CD4-positive, alpha-beta T cell treated with Interleukin-4 for 1 hour (primary cell): Measurements from ENCODE around the gene LDB2.

Experiments used
- DNase-seq, 2 donors: peaks; one replicate each; pipeline ENCODE4 v3.0.0-alpha.2; 2020 to 2022

Gene LDB2

DNA sequence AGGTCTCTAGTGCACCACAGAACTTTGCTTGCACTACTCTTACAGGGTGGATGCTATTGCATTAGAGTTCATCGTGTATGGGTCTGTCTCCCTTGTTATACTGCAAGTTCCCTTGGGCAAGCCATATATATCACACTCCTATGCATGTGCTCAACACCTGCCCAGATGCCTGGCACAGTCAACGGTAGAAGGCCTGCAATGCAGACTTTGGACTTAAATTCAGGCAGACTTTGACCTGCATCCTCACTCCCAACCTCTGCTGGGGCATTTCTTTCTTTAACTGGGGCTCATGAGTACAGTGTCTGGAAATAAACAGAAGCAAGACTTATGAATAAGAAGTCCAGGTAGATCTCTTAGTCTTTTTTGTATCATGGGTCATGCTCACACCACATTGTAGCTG, 148.2 kb downstream of the LDB2 start:
- DNase-seq, result no peak

DNA sequence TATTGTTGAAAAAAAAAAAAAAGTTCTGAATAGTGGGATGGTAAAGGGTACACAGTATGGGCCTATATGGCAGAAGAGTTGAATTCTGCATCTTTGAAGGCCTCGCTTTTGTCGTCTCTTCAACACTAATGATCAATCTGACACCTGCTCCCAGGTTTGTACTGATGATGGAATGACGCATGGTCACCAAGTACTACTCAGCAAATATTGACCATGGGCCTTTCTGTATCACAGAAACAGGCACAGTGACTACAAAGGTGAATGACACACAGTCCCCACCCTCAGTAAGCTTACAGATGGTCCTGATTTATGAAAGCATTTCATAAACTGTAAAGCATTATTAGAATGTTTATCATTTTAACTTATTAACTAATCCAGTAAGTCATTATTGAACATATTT, 152.6 kb downstream of the LDB2 start:
- DNase-seq, result no peak

DNA sequence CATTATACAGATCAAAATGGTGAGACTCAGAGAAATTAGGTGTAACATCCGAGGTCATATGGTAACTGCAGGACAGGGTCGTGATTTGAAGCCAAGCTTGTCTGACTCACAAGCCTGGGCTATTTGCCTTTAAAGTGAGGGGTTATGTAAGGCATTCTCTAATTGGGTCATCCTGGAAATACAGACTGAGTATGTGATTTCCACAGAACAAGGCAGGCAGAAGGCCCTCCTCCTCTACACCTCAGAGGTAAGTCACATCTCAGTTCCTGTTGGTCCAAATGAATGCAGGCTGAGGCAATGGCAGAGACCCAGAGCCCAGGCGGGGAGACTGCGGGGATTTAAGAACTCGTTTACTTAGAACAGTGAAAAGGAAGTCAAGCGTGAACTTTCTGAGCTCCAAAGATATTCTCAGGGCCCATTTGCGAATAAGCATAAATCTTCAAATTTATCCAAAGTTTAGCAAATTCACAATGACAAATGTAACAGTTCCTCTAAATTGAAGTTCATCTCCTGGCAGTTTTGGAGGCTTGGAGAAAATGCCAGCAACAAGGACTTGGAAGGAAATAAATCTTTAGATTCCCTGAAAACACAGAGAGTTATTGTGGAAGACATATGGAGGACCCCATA, 153.3 kb downstream of the LDB2 start:
- DNase-seq, result no peak

DNA sequence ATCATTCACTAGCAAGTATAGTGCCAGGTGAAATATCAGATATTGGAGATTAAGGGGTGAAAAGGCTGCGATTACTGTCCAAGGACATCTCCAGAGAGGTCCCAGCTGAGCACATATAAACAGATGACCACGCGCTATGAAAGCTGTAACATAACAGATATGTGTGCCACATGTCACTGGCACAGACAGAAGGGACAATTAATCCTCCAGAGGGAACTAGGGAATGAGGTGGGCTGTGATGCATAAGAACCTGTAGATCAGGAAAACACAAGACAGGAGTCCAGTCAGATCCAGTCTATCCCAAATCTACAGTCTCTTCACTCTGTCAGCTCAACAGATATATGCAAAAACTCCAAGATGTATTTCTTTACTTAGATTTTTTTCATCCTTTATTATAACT, 157.2 kb downstream of the LDB2 start:
- DNase-seq, result no peak

DNA sequence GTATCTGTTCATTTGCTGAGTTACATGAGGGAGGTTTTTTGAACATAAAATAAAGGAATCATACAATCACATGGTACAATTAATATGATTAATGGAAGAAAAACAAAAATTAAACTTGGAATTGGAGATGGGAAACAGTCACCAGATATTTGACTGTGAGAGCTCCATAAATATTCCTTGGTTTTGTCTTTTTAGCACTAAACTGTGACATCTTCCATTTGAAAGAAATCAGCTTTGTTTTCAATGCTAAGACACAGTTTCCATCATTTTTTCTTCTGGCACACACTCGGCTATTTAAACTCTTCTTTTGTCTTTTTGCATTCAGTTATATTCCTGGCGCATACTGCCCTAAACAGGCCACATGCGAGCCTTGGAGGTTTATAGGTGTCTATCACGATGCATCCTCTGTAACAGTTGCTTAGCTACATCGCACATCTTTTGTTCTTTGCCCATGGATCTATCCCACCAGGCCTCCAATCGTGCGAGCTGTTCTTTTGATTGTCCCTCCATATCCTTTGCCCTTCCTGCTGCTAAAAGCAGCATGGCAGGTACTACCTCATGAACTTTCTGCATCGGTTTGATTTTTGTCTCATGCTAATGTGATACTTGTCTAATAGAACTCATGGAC, 158.3 kb downstream of the LDB2 start:
- no peak for DNase-seq

DNA sequence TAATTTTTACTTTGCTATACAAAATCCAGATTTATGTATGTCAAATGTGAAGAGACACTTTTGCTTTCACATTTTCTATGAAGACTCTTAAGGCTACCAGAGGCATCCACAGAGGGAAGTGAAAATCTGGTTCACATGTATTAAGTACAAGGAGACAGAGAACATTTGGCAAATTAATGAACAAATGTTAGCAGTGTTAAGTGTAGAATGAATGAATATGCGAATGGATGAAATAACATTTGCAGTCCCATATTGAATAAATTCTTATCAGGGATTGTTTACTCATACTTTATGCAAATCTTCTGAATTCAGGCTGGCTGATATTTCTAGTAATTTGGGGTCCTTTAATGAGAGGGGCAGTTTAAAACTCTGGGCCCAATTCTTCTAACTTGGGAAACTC, 159.9 kb downstream of the LDB2 start:
- no peak for DNase-seq

DNA sequence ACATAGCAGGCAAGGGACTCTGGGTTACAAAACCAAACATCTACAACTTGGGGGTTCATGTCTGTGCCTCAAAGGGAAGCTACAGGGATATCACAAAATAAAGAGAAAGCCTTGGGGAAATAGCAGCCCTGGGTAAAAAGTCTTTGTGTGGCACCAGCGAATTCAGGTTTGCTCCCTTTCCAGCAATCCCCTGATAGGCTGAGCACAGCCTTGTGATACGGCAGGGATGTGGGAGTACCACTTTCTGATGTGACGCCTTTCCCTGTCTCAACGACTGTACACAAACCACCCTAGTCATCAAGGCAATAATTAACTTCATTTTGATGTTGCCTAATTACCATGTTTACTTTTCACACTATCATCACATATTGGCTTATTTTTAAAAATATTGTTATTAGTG, 164.9 kb downstream of the LDB2 start:
- DNase-seq, result no peak

DNA sequence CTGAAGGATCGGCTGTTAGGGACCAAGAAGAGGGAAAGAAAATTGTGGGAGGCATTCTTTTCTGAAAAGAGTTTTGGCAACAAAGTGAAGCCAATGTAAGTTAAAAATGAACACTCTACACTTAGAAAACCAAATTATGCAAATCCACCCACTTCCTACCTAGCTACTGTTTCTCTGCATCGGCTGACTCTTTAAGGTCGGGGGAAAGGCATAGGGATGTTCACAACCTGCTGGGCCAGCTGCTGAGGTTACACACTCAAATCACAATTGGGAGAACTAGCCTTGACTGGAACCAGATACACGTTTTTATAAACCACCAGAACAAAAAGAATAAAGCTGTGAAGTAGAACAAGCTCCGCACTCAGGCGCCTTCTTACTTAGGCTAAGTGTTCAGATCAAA, 165.7 kb downstream of the LDB2 start:
- no peak for DNase-seq

DNA sequence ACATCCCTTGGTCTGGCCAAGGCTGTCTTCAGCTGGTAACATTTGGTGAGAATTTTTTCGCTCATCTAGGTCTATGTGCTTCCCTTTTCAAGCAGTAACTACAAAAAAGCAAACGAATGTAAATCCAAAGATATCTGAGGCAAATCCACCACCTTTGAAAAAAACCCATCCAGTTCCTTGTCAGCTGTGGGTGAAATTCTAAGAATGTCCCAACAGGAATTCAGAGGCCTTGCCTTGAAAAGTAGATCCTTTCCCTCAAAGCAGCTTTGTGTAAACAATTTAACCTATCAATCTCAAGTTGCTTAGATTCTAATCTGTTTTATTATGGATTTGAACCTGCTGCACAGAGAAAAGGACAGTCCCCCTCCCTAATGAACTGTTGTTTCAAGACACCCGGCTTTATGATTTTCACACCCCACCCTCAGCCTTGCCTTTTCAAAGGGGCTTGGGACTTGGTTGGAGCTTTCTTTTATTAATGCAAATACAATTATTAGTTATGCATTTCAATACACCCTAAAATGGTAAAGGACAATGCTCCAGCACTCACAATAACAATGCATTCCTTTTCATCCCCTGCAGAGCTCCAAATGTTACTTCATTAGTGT, 166.6 kb downstream of the LDB2 start:
- DNase-seq, result no peak

DNA sequence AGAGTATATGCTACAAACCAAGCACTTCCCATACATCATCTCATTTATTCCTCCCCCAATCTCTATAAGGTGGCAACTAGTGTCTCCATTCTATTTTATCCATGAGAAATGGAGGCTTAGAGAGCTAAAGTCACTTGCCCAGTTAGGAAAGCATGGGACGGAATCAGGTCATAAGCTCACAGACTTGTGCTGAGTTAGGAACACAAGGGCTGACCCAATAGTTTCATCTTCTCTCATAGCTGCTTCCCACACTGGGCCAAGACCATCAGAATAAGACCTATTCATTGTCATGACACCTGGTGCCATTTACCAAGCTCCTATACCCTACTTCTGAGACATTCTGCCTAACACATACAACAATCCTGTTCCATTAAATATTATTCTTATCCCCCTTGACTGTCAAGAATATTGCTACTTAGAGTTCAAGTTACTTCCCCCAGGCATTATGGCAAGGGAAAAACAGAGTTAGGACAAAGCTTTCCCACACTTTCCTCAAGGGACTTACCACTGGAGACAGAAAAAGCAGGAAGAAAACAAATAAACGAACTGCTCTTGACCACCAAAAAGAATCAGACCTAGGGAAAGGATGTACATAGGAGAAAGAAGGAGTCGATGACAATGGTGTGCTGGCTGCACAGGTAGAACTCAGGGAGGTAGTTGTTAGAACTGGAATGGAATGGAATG, 167.8 kb downstream of the LDB2 start:
- DNase-seq, result no peak

DNA sequence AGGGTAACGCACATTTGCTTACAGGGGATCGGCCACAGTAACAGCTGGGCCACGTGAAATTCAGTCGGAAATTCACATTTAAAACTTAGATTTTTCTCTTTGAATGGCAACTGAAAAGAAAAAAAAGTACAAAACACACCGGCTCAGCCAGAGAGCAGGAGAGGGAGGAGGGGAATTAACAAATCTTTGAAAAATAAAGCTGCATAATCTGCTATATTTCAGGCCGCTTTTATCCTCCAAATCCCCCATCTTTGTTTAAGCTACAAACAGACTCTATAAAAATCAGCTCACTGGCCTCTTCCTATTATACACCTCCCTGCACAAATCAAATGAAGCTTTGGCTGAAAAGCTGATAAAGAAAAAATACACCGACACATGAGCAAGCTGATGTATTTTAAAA, 169.1 kb downstream of the LDB2 start:
- DNase-seq, result no peak

DNA sequence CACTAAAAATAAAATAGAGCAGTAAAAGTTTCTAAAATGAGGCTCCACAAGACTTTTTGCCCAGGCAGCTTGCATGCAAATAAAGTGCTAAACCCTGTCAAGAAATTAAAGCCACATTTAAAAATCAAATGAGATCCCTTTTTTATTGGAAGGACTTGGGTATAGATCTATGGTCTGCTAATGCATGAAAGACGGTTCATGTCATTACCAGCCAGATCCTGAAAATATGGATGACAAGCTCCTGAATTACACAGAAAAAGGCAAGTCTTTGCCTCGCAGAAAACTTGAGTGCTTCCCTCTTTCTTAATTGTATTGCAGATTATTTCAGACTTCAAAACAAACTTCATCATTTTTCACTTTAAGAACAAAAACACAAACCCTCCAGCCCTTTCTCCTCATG, 169.6 kb downstream of the LDB2 start:
- no peak for DNase-seq

DNA sequence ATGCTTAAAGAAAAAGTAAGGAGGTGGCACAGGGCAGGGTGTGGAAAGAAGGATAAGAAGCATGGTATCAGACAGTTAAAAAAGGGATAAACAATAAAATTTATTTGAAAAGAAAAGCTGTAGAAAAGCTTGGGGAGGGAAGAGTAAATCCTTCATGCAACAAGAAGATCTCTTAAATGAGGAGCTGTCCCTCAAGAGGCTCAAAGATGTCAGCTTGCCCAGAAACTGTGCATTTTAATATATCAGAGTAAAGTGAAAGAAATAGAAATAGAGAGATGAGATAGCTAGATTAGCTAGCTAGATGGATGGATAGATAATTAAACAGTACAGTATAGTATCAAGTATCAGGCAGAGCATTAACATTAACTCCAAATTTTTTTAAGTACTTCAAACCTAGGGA, 170.3 kb downstream of the LDB2 start:
- DNase-seq, result no peak

DNA sequence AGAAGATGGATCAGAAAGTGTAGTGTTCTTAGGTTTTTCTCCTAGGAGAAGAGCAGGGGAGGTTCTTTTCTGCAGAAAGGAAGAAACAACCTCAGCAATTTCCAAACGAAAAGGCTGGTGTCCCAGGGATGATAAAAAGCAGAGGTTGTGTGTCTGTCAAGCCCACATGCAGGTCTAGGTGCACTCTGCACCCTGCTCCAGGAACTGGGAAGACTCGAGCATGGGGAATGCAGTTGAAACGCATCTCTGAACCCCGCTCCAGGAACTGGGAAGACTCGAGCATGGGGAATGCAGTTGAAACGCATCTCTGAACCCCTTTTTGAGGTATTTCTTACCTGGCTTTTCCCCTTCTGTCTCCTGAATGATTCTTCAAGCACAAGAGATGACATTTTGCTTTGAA, 171.2 kb downstream of the LDB2 start:
- no peak for DNase-seq

DNA sequence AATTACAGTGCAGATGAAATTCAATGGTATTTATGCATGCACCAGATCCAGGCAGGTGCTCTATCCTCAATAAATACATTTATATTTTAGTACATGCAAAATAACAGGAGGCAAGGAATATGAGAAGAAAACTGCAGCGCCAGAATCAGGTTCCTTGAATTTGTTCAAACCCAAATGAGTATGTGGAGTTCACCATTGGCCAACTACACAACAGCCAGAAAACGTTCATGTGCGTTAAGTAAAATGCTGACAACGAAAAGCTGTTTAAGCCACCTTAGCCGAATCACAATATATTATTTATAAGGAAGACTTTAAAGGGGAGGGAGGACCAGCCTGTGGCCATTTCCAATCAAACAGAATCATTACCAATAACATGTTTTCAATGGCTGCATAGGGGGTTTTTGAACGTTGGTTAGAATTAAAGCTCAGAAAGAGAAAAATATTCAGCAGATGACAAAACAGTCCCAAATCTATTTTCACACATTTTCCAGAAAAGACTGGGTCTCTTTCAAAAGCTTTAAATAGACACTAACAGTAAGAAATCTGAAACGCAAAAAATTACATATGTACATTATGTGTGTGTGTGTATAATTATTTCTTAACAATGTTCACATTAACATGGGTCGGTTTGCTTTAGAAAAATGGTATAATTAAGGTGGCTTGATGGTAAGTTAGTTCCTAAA, 171.9 kb downstream of the LDB2 start:
- no peak for DNase-seq

DNA sequence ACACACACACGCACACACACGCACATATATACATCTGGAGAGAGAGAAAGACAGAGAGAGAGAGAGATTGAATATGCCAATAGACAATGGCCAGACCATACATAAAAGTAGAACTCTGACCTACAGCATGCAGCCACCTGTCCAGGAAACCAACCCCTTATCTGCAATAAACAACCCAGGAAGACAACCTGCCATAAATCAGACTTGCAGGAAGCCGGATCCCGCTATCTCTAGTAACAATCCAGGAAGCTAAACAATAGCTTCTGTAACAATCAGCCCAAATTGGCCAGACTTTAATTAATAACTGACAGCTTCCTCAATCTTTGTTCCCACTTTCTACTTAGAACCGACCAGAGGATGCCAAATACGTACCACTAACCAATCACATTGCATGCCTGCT, 173.2 kb downstream of the LDB2 start:
- no peak for DNase-seq

DNA sequence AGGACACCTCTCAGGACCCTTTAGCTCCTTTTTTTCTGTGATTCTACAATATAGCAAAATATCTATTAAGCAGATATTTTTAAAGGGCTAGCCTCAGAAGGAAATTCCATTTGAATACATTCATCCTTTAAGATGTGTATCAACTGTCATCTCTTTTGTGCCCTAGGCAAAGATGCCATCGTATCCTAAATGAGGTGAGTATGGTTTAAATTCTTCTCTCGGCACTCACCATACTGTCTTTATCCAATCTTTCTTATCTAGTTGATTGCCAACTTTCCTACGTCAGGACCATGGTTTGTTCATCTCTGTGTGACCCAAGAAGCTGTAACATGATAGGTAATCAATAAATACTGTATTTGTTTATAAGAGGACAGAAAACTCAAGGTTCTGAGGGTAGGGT, 176.0 kb downstream of the LDB2 start:
- no peak for DNase-seq

DNA sequence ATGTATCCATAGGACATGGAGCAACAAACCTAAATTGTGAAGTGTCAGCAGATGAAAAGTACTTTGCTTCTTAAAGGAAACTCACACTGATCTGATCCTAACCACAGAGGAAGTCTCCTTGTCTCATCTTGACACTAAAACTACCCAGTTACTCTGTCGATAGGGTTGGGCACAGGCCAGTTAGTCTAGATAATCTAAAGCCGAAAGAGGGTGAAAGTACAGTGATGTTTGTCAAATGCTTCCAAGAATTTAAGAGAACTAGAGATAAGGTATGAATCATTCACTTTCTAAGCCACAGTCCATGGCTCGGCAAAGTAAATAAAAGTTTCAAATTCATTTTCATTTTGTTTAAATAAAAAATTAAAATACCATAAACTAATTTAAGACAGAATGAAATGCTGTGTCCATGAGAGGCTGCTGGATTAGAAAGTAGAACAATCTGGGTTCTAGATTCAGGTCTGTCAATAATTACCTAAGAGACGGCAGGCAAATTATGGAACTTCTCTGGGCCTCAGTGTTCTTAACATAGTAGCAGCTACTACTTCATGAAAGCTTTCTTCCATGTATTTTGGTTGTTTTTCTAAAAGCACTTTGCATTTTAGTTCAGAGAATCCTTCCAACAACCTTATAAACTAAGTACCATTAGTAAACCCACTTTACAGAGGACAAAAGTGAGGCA, 176.7 kb downstream of the LDB2 start:
- DNase-seq, result no peak

DNA sequence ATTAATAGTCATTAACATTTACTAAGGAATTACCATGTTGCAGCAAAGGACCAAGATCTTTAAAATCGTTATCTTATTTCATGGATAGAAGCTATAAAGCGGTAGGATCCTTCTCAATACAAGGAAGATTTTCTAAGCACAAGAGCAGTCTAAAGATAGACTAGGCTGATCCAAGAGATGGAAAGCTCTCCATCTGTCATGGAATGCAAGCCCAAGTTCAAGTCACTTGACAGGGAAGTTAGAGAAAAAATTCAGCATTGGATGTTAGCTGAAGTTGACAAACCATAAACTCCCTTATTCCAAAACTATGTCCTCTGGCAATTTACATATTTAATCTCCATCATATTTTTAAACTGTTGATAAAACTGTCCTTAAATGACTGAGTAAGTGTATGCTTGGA, 177.7 kb downstream of the LDB2 start:
- DNase-seq, result no peak

DNA sequence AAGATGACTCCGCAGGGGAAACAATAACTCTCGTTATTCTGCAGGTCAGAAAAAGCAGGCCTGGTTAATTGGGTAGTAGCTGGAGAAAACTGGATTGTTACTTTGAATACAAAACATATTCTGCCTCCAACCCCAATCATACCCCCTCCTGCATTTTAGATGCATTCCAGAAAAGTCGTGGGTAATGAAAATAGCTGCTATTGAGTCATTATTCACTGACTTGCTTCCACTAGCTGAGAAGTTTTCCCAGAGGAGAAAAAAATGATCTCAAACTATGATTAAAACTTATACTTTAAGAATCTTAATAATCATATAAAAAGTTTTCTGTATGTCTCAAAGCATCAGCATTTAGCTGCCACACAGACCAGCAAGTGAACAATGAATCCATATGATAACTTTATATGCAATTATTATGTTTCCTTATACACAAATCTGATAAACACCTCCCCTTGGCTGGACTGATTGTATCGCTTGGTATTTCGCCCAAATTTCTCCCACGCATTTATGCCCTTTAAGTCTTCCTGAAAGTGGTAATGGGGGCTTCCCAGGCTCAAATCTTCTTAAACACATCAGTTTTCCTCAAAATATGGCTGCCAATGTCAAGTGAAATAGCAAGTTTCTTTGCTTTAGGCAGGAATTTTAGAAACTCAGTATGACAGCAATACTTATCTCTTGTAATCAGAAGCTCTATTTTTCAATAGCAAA, 181.0 kb downstream of the LDB2 start:
- DNase-seq, result no peak

DNA sequence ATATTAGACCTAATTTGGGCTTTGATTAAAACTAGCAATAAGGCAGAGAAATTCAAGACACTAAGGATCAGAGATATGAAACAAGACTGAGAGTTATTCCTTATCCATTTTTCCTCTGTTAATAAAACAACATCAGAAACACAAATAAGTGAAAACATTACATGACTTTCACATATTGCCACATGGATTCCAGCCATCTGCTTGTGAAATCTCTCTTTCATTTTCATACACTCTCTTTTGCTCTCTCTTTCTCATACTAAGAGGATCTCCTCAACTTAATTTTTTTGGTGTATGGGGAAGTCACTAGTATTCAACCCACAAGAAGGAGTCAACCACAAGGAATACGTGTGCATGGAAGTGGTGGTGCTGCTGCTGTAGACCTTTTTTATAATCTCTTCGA, 183.0 kb downstream of the LDB2 start:
- DNase-seq, result no peak

DNA sequence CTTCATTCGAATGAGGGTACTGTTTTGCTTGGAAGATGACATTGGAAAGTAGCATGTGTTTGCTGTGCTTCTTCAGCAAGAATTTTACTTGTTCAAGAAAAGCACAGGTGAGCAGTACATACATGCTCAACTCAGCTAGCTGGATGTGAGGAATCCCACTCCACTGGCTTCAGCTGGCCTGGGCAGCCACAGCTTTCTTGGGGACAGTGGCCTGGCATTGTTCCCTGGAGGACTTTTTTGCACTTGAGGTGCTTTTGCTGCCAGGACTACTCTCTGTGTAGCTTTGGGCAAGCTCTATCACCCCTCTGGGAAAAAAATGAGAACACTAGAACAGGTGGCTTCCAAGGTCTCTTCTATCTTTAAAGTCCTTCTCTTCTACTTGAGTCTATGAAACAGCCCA, 184.3 kb downstream of the LDB2 start:
- DNase-seq, result no peak
